ENCODE results near the gene PLA2G4B. TPM values are rescaled to one million over a fixed set of nuclear protein-coding genes. Genes with fewer than 3 reads are reported as not detected.
"Not testable (repeated sequence)": the region's sequence is repeated elsewhere in the genome, so short reads cannot be mapped to it uniquely, and the experiment has no call there.

PLA2G4B gene
- total RNA-seq, 1 donor from 2014 or later = 4.1 TPM

- DNase-seq (ENCODE audit: low read depth) = no peak
Observed at GRCh38 chr15:41825572-41826535, 12.8 kb upstream of the PLA2G4B start.

- DNase-seq (ENCODE audit: low read depth) = no peak
Observed at GRCh38 chr15:41827290-41827879, 11.3 kb upstream of the PLA2G4B start.

GRCh38 chr15:41827880-41828806, 10.5 kb upstream of the PLA2G4B start, which contains the start of gene JMJD7:
Gene JMJD7, plus strand, starts transcription at chr15:41828092. Its CDS starts 33 bp downstream, at chr15:41828125.
- peak; percentile 90 for DNase-seq (ENCODE audit: low read depth)

- DNase-seq (ENCODE audit: low read depth) = no peak
Observed at GRCh38 chr15:41828807-41829141, 9.9 kb upstream of the PLA2G4B start.

- DNase-seq (ENCODE audit: low read depth) = no peak
Observed at GRCh38 chr15:41829959-41830646, 8.5 kb upstream of the PLA2G4B start.

- DNase-seq (ENCODE audit: low read depth) = not testable (repeated sequence)
Observed at GRCh38 chr15:41831291-41831690, 7.4 kb upstream of the PLA2G4B start.

- no peak for DNase-seq (ENCODE audit: low read depth)
Observed at GRCh38 chr15:41832208-41832607, 6.4 kb upstream of the PLA2G4B start.

- peak; percentile 86 for DNase-seq (ENCODE audit: low read depth)
Observed at GRCh38 chr15:41832875-41833274, 5.8 kb upstream of the PLA2G4B start.

GRCh38 chr15:41834096-41834495, 4.6 kb upstream of the PLA2G4B start:
- DNase-seq (ENCODE audit: low read depth) = no peak

- DNase-seq (ENCODE audit: low read depth) = peak; percentile 51
Observed at GRCh38 chr15:41836073-41836472, 2.6 kb upstream of the PLA2G4B start.

GRCh38 chr15:41836713-41837454, 1.8 kb upstream of the PLA2G4B start:
- DNase-seq (ENCODE audit: low read depth) = peak; percentile 26

GRCh38 chr15:41839781-41840491, 1.3 kb downstream of the PLA2G4B start:
- no peak for DNase-seq (ENCODE audit: low read depth)

GRCh38 chr15:41840673-41841072, 2.0 kb downstream of the PLA2G4B start:
- DNase-seq (ENCODE audit: low read depth) = no peak

- no peak for DNase-seq (ENCODE audit: low read depth)
Observed at GRCh38 chr15:41841131-41841530, 2.5 kb downstream of the PLA2G4B start.

GRCh38 chr15:41842229-41842628, 3.6 kb downstream of the PLA2G4B start:
- DNase-seq (ENCODE audit: low read depth) = no peak

GRCh38 chr15:41843571-41843970, 4.9 kb downstream of the PLA2G4B start:
- DNase-seq (ENCODE audit: low read depth) = no peak

- no peak for DNase-seq (ENCODE audit: low read depth)
Observed at GRCh38 chr15:41844814-41845213, 6.2 kb downstream of the PLA2G4B start.

- DNase-seq (ENCODE audit: low read depth) = no peak
Observed at GRCh38 chr15:41847206-41847605, 8.6 kb downstream of the PLA2G4B start.

- DNase-seq (ENCODE audit: low read depth) = no peak
Observed at GRCh38 chr15:41847981-41848380, 9.3 kb downstream of the PLA2G4B start.
